ENCODE results near the gene FFAR4.

FFAR4 gene

GRCh38 chr10:93572606-93573005 is 6.1 kb downstream of the FFAR4 start:
- DNase-seq, result no peak

- peak; percentile 84 to 89 for DNase-seq
These were observed 6.8 kb downstream of the FFAR4 start for GRCh38 chr10:93573051-93573909.

GRCh38 chr10:93573924-93574323 is 7.5 kb downstream of the FFAR4 start:
- DNase-seq, result no peak

- no peak for DNase-seq
These were observed 10.4 kb downstream of the FFAR4 start for GRCh38 chr10:93576888-93577287.

GRCh38 chr10:93577565-93577964 is 11.1 kb downstream of the FFAR4 start:
- DNase-seq, result no peak

GRCh38 chr10:93579089-93579488 is 12.6 kb downstream of the FFAR4 start:
- no peak for DNase-seq

- DNase-seq, result no peak
These were observed 13.7 kb downstream of the FFAR4 start for GRCh38 chr10:93579985-93580711.

GRCh38 chr10:93580828-93581227 is 14.4 kb downstream of the FFAR4 start:
- DNase-seq, result no peak

- no peak for DNase-seq
These were observed 18.0 kb downstream of the FFAR4 start for GRCh38 chr10:93584445-93584844.

GRCh38 chr10:93589648-93590562 is 23.4 kb downstream of the FFAR4 start:
- DNase-seq, result no peak

- DNase-seq, result no peak
These were observed 24.2 kb downstream of the FFAR4 start for GRCh38 chr10:93590638-93591037.

GRCh38 chr10:93591065-93591808 is 24.8 kb downstream of the FFAR4 start:
- DNase-seq, result peak; percentile 55 to 65

GRCh38 chr10:93593254-93593653 is 26.8 kb downstream of the FFAR4 start:
- no peak for DNase-seq

- DNase-seq, result no peak
These were observed 27.3 kb downstream of the FFAR4 start for GRCh38 chr10:93593749-93594148.

- no peak for DNase-seq
These were observed 28.1 kb downstream of the FFAR4 start for GRCh38 chr10:93594518-93594917.

- DNase-seq, result no peak
These were observed 29.1 kb downstream of the FFAR4 start for GRCh38 chr10:93595378-93596161.

- DNase-seq, result no peak
These were observed 30.1 kb downstream of the FFAR4 start for GRCh38 chr10:93596539-93596938.

GRCh38 chr10:93597075-93597599 is 30.7 kb downstream of the FFAR4 start:
- no peak for DNase-seq

GRCh38 chr10:93598157-93598556 is 31.7 kb downstream of the FFAR4 start:
- DNase-seq, result peak; percentile 20 to 21

- DNase-seq, result no peak
These were observed 32.9 kb downstream of the FFAR4 start for GRCh38 chr10:93599335-93599734.

- DNase-seq, result no peak
These were observed 33.3 kb downstream of the FFAR4 start for GRCh38 chr10:93599778-93600177.

All from inflammatory macrophage (primary cell).